CD4-positive, alpha-beta T cell treated with Interleukin-1 beta for 1 hour (primary cell): ENCODE data around the gene TRIM3.

Experiments
- DNase-seq, 2 donors: peaks; one replicate each; pipeline ENCODE4 v3.0.0-alpha.2; 2020 to 2022

Gene TRIM3

GRCh38 chr11:6400431-6401345 is 73.1 kb downstream of the TRIM3 start:
- no peak for DNase-seq
